AG04450 (cell line): Measurements from ENCODE around the gene PPFIBP2. TPM values are rescaled to one million over a fixed set of nuclear protein-coding genes. Genes with fewer than 3 reads are reported as not detected.

ENCODE experiments used
- CTCF ChIA-PET: fragments of 300-600, 350-600 bp; formaldehyde crosslinking; extraction: SDS; loops from one replicate; lab custom pipeline; 2022; ENCODE audit warnings: antibody characterized with exemption, inconsistent platforms; lab: Charles Lee
- POLR2A ChIA-PET: fragments of 350-600 bp; formaldehyde crosslinking; extraction: SDS; loops from one replicate; lab custom pipeline; 2021; ENCODE audit warnings: antibody characterized with exemption, inconsistent platforms; lab: Yijun Ruan, JAX
- DNase-seq: peaks from one replicate; pipeline ENCODE4 v3.0.0-alpha.2; 2011; ENCODE audit warnings: low read depth, low spot score
- H3K27ac ChIP-seq: one replicate; pipeline ENCODE4 v1.5.1; 2012; ENCODE audit warnings: low read depth, low read length, control low read depth
- H3K27me3 ChIP-seq: one replicate; pipeline ENCODE4 v1.6.0; 2012; ENCODE audit warnings: low read length; ENCODE audit not compliant: control insufficient read depth, insufficient read depth
- H3K4me3 ChIP-seq: 2 replicates; pipeline ENCODE4 v1.5.1; 2011; ENCODE audit warnings: mild to moderate bottlenecking, low read depth, low read length, control low read depth
- H3K9me3 ChIP-seq: 2 replicates; pipeline ENCODE4 v1.5.1; 2012; ENCODE audit warnings: low read length; ENCODE audit not compliant: control insufficient read depth, insufficient read depth
- polyA plus RNA-seq: library from polyadenylated mRNA; depleted of rRNA; stranded (reverse); fragments of >200 nt; gene quantifications from 2 replicates; pipeline ENCODE4 v1.2.3, GENCODE V29; 2011
- TF ChIP-seq, protein P1 (sequence below): IDR thresholded peaks from 2 replicates; pipeline ENCODE4 v1.5.1; 2011; ENCODE audit warnings: low read depth, low read length, control low read depth, inconsistent platforms

The PPFIBP2 gene
- polyA plus RNA-seq, 1 experiment, result 4.1 TPM

DNA sequence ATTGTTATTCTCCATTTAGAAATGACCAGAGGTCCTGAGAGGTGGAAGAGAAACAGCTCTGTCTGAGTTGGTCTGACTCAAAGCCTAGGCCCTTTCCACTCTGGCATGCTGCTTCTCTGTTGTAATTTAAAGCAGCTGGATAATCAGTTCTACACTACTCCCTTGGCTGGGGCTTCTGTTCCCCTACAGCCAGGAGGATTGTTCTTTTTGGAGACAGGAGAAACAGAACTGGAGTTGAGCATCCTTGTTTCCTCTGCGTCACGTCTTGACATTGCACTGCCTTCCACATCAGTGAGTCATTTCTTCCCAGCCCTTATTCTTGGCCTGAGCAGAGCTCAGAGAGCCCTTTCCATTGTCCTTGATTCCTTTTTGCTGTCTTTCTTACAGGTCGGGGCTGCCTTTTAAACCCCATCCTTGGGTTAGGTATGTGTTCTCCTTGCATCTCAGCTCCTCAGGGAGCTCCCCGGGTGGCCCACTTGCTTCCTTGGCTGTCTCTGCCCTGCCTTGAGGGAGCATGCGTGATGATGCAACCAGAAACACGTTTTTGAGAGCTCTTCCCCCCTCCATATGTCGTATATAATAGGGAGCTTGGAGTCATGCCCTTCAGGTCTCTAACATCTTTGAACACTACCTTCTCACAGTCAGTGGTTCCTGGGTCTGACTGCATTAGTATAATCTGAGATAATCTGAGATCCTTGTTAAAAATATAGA lies 123.8 kb downstream of the PPFIBP2 start:
- peak overlapping the region; percentile 73 for H3K27ac ChIP-seq
- no peaks in the 10 kb centered on the region for H3K9me3 ChIP-seq
- no peak overlapping the region for H3K4me3 ChIP-seq
- TF ChIP-seq, protein P1, sequence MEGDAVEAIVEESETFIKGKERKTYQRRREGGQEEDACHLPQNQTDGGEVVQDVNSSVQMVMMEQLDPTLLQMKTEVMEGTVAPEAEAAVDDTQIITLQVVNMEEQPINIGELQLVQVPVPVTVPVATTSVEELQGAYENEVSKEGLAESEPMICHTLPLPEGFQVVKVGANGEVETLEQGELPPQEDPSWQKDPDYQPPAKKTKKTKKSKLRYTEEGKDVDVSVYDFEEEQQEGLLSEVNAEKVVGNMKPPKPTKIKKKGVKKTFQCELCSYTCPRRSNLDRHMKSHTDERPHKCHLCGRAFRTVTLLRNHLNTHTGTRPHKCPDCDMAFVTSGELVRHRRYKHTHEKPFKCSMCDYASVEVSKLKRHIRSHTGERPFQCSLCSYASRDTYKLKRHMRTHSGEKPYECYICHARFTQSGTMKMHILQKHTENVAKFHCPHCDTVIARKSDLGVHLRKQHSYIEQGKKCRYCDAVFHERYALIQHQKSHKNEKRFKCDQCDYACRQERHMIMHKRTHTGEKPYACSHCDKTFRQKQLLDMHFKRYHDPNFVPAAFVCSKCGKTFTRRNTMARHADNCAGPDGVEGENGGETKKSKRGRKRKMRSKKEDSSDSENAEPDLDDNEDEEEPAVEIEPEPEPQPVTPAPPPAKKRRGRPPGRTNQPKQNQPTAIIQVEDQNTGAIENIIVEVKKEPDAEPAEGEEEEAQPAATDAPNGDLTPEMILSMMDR, result no peak
- H3K27me3 ChIP-seq, result no peaks in the 10 kb centered on the region
- POLR2A ChIA-PET, result no interaction called here
- CTCF ChIA-PET, result interaction anchor here (1.3 to 2.8 kb wide), 2 partner anchors 19 to 66 kb away, joined by 4 to 12 read pairs; no protein-coding TSS in a partner anchor
- DNase-seq, result no peak

DNA sequence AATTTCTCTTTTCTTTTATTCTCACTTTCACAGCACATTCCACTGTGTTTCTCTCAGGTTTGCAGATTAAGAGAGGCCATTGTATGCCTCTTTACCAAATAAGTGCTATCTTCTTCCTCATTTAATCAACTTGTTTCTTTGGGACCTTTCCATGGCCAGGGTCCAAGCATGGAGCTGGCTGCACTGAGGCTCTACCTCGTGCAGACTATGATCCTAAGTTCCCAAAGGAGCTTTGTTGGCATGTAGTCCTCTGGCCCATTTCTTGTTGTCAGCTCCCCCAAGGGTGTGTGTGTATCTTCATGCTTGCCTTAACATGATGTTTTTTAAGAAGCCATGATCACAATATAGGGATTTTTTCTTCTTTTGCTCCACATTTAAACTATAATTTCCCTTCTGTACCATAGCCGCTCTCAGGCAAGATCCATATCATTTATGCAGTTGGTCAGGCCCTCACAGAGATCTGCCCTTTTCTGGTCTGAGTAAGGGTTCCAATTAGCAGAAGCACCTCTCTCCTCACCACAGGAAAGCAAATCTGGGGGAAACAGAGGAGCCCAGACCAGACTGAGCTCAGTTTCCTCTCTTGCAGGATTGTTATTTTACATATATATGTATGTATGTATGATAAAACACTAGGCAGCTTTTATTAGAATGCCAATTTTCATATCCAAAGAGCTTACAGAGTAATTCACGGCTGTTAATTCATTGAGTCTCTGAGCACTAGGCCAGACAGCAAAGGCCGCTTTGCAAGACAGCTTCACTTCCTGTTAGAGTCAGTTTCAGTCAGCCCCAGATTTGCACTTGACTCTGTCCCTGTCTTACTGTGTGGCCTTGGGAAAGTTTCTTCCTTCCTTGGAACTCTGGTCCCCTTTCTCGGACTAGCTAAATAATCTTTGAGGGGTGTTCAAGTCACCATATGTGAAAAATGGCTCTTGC lies 125.2 kb downstream of the PPFIBP2 start:
- DNase-seq, result no peak
- Histone ChIP-seq H3K27me3 (no peaks in the 10 kb centered on the region), H3K4me3 (no peak overlapping the region), H3K27ac (no peak overlapping the region), H3K9me3 (no peaks in the 10 kb centered on the region)
- TF ChIP-seq, protein P1, result no peak
- CTCF ChIA-PET, result interaction anchor here (1.6 to 2.8 kb wide), 2 partner anchors 67 to 541 kb away, joined by 4 to 12 read pairs; no protein-coding TSS in a partner anchor
- POLR2A ChIA-PET, result no interaction called here

DNA sequence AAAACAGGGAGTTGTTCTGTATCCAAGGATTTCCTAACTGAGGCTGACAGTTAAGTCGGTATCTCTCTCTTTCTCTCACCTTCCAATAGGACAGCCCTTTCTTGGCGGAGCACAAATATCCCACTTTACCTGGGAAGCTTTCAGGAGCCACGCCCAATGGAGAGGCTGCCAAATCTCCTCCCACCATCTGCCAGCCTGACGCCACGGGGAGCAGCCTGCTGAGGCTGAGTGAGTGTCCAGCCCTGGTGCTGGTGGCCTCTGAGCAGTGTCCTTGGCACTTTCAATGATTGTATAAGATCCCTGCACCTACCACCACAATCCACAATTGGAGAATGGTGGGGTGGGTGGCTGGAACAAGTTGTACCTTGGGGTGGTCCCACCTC lies 125.8 kb downstream of the PPFIBP2 start:
- CTCF ChIA-PET, result interaction anchor here (1.6 to 2.8 kb wide), 2 partner anchors 68 to 541 kb away, joined by 4 to 12 read pairs; no protein-coding TSS in a partner anchor
- no peak for DNase-seq

DNA sequence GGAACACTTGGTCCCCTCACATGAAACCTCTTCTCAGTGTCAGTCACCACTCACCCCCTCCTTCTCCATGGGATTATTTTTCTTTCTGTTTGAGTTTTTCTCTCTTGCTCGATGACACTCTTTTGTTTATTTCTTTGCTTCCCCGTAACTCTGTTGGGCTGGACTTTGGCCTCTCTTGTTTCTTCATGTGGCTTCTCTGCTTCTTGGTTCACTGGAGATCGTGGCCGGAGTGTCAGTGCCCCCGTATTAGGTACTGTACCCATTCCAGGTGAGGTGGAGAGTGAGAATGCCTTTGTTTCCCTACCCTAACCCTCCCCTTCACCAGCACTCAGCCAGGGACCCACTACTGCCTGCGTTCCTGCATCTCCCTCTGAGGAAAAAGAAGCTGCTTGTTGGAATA lies 127.0 kb downstream of the PPFIBP2 start:
- Histone ChIP-seq H3K27ac (no peak overlapping the region), H3K4me3 (no peak overlapping the region), H3K27me3 (no peaks in the 10 kb centered on the region), H3K9me3 (no peaks in the 10 kb centered on the region)
- CTCF ChIA-PET, result interaction anchor here (1.0 to 1.6 kb wide), 2 partner anchors 70 to 543 kb away, joined by 3 to 4 read pairs; no protein-coding TSS in a partner anchor
- POLR2A ChIA-PET, result no interaction called here
- TF ChIP-seq, protein P1, result no peak
- DNase-seq, result no peak

More for the DNA sequence above, 125.8 kb downstream of the PPFIBP2 start:
- Histone ChIP-seq H3K4me3 (no peak overlapping the region), H3K27me3 (no peaks in the 10 kb centered on the region), H3K9me3 (no peaks in the 10 kb centered on the region), H3K27ac (no peak overlapping the region)
- TF ChIP-seq, protein P1, result no peak
- POLR2A ChIA-PET, result no interaction called here
